ENCODE data around the gene LPP. TPM values are rescaled to one million over a fixed set of nuclear protein-coding genes. Genes with fewer than 3 reads are reported as not detected.

LPP gene
- total RNA-seq, 3 donors from 2014 or later, result 262 to 816 (median 325) TPM

DNA sequence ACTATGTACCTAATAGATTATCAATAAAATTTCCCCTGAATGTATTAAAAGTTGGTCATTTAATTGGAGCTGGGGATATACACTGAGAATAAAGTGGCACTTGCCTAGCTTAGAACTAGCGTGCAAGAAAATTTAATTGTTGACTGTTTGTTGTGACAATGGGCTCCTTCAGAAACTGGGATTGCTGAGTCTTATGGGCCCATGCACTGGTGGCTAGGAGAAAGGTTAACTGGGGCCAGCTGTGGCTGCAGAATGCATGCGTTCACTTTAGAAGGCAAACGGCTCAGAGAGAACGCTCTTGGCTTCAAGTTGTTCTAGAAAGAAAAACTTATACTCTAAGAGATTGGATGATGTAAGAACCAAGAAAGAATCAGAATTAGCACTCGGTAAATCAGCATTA, 18.7 kb upstream of the LPP start:
- TF ChIP-seq, protein P1, sequence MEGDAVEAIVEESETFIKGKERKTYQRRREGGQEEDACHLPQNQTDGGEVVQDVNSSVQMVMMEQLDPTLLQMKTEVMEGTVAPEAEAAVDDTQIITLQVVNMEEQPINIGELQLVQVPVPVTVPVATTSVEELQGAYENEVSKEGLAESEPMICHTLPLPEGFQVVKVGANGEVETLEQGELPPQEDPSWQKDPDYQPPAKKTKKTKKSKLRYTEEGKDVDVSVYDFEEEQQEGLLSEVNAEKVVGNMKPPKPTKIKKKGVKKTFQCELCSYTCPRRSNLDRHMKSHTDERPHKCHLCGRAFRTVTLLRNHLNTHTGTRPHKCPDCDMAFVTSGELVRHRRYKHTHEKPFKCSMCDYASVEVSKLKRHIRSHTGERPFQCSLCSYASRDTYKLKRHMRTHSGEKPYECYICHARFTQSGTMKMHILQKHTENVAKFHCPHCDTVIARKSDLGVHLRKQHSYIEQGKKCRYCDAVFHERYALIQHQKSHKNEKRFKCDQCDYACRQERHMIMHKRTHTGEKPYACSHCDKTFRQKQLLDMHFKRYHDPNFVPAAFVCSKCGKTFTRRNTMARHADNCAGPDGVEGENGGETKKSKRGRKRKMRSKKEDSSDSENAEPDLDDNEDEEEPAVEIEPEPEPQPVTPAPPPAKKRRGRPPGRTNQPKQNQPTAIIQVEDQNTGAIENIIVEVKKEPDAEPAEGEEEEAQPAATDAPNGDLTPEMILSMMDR (IDR thresholded peaks at IDR 0.05), result no peak
- intact Hi-C loops (cut with DNase I, micrococcal nuclease), result no loop called here
- no peak for ATAC-seq
- Histone ChIP-seq H3K4me3 (no peak overlapping the region), H3K9me3 (no peaks in the 10 kb centered on the region), H3K36me3 (ENCODE audit: low read depth) (no peaks in the 10 kb centered on the region), H3K4me1 (ENCODE audit: low read depth) (no peaks in the 10 kb centered on the region)
- DNase-seq, result no peak

DNA sequence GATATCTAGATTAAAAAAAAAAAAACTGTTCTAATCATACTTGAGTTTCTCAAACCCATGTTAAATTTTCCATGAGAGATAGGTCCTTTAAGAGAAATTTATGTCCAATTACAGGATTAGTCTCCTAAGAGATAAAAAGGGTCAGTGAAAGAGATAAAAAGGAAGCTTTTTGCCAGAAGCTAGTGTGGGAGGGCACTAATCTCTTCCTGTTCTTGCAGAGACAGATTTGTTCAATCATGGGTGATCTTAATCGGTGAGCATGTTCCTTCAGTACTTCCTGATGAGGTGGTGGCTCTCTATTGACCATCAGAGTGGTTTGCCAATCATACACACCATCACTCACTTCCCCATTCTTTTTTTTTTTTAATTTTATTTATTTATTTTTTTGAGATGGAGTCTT, 16.9 kb upstream of the LPP start:
- no peak overlapping the region for H3K4me3 ChIP-seq
- intact Hi-C loops (cut with DNase I, micrococcal nuclease), result no loop called here
- TF ChIP-seq, protein P1 (IDR thresholded peaks at IDR 0.05), result no peak
- peak; percentile 25 for ATAC-seq
- H3K36me3 ChIP-seq (ENCODE audit: low read depth), result no peaks in the 10 kb centered on the region
- no peaks in the 10 kb centered on the region for H3K4me1 ChIP-seq (ENCODE audit: low read depth)
- H3K9me3 ChIP-seq, result no peaks in the 10 kb centered on the region
- DNase-seq, result no peak

DNA sequence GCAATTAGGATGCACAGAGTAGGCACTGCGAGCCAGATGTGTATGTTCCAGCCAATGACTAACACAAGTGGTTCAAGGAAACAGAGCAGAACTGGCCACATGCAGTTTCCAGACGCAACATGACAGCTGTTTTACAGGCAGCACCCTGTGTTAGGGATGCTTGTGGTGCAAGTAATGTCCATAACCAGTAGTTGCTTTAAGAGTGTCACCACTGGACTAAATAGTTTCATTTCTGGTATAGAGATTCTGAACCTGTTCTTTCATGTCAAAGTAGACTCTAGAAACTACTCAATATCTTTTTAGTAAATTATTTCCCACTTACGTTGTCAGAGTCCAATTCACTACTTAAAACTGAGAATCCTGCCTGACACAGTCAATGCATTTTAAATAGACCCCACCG, 14.5 kb upstream of the LPP start:
- Histone ChIP-seq H3K9me3 (no peaks in the 10 kb centered on the region), H3K4me1 (ENCODE audit: low read depth) (no peaks in the 10 kb centered on the region), H3K4me3 (no peak overlapping the region), H3K36me3 (ENCODE audit: low read depth) (no peaks in the 10 kb centered on the region)
- TF ChIP-seq, protein P1 (IDR thresholded peaks at IDR 0.05), result no peak
- intact Hi-C loops (cut with DNase I, micrococcal nuclease), result no loop called here
- DNase-seq (no peak), ATAC-seq (no peak)

DNA sequence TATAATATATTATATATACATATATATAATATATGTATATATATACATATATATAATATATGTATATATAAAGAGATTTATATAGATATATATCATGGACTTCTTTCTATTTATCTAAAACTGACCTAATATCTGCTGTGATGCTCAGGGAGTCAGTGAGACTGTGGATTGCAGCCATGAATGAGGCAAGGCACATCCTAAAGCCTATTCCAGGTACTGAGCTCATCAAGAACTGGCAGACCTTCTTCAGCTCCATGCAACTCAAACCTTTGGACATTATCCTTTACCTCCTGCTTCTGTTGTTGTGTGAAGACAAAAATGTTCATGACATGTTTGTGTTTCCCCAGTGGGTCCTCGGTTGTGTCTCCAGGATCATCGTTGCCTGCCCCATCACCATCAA, 7.7 kb upstream of the LPP start:
- no peak for ATAC-seq
- TF ChIP-seq, protein P1 (IDR thresholded peaks at IDR 0.05), result no peak

DNA sequence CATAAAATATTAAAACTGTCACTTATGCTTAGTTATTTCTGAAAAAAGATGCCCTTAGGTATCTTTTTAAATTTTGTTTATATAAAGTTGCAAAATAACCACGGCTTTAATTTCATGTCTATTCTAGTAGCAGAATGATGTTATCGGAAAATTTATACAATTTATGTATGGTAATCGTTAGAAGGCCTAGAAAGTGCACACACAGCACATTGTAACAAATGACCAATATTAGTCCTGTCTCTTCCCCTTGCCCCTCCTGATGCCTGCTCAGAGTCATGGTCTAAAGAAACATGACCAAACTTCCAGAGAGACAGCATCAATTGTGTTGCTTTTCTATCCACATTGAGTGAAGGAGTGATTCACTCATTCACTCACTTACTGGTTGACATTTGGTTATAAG, 6.2 kb upstream of the LPP start:
- TF ChIP-seq, protein P1 (IDR thresholded peaks at IDR 0.05), result no peak
- intact Hi-C loops (cut with DNase I, micrococcal nuclease), result no loop called here
- no peaks in the 10 kb centered on the region for H3K9me3 ChIP-seq
- no peaks in the 10 kb centered on the region for H3K4me1 ChIP-seq (ENCODE audit: low read depth)
- H3K36me3 ChIP-seq (ENCODE audit: low read depth), result no peaks in the 10 kb centered on the region
- DNase-seq (no peak), ATAC-seq (no peak)
- no peak overlapping the region for H3K4me3 ChIP-seq

More for the DNA sequence above, 7.7 kb upstream of the LPP start:
- H3K4me3 ChIP-seq, result no peak overlapping the region
- no peak for DNase-seq
- intact Hi-C loops (cut with DNase I, micrococcal nuclease), result no loop called here
- H3K9me3 ChIP-seq, result no peaks in the 10 kb centered on the region
- no peaks in the 10 kb centered on the region for H3K4me1 ChIP-seq (ENCODE audit: low read depth)
- H3K36me3 ChIP-seq (ENCODE audit: low read depth), result no peaks in the 10 kb centered on the region

DNA sequence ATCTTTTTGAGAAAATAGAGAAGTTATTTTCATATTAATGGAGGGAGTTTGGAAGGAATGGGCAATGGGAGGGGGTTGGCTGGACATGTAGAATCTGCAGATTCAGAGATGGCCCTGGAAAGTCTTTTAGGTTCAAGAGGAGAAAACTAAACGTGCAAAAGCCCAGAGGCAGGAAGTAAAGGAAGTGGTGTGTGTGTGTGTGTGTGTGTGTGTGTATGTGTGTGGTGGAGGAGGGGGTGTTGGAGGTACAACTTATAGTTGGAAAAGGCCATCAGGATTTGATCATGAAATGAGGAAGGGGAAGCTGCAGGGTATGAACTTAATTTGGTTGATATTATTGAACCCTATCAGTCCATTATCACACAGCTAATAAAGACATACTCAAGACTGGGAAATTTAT, 5.6 kb upstream of the LPP start:
- no peaks in the 10 kb centered on the region for H3K9me3 ChIP-seq
- no peaks in the 10 kb centered on the region for H3K36me3 ChIP-seq (ENCODE audit: low read depth)
- intact Hi-C loops (cut with DNase I, micrococcal nuclease), result no loop called here
- no peaks in the 10 kb centered on the region for H3K4me1 ChIP-seq (ENCODE audit: low read depth)
- no peak for ATAC-seq
- TF ChIP-seq, protein P1 (IDR thresholded peaks at IDR 0.05), result no peak
- no peak for DNase-seq
- no peak overlapping the region for H3K4me3 ChIP-seq
